Dedifferentiated amniotic fluid mesenchymal stem cell (primary cell): ENCODE results near the gene TRMT112.

Experiments
- DNase-seq: peaks from one replicate; pipeline ENCODE4 v3.0.0-alpha.2; 2016; ENCODE audit errors: extremely low spot score

Gene TRMT112

DNA sequence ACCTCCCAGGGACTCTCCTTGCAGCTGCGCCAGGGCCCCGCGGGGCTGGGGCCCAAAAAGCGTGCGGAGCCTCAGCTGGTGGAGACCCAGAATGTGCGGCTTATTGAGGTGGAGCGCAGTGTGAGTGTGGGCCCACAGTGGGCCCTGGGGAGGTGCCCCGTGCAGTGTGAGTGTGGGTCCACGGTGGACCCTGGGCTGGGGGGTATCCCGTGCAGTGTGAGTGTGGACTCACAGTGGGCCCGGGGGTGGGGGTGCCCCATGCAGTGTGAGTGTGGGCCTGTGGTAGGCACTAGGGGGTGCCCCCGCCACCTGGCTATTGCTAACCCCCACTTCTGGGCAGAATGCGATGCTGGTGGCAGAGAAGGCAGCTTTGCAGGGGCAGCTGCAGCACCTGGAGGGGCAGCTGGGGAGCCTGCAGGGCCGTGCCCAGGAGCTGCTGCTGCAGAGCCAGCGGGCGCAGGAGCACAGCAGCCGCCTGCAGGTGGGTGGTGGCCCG lies 33.8 kb upstream of the TRMT112 start:
- DNase-seq: no peak

DNA sequence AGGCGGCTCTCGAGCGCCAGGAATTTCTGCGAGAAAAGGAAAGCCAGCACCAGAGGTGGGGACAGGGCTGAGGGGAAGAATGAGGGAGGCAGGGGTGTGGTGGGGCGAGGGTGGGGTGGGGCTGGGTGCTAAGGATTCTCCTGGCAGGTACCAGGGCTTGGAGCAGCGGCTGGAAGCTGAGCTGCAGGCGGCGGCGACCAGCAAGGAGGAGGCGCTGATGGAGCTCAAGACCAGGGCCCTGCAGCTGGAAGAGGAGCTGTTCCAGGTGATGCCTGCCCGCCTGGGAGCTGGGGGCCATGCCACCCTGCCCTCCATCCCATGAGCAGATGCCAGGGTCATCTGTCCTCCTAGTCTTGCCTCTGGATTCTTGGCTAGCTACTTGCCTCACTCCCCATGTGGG lies 32.0 kb upstream of the TRMT112 start:
- no peak for DNase-seq

DNA sequence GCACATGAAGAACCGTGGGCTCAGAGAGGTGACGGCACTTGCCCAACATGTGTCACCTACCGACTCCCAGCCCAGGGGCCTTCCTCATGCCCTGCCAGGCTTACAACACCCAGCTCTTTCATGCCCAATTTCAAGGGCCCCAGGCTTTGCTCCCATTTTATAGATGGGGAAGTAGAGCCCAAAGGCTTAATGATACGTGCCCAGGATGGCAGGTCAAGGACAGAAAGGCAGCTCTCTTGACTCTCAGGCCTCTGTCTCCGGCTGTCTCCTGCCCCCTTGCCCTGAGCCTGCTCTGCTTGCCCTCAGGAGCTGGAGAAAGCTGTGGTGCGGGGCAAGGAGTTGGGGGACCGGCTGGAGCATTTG lies 31.6 kb upstream of the TRMT112 start:
- no peak for DNase-seq

DNA sequence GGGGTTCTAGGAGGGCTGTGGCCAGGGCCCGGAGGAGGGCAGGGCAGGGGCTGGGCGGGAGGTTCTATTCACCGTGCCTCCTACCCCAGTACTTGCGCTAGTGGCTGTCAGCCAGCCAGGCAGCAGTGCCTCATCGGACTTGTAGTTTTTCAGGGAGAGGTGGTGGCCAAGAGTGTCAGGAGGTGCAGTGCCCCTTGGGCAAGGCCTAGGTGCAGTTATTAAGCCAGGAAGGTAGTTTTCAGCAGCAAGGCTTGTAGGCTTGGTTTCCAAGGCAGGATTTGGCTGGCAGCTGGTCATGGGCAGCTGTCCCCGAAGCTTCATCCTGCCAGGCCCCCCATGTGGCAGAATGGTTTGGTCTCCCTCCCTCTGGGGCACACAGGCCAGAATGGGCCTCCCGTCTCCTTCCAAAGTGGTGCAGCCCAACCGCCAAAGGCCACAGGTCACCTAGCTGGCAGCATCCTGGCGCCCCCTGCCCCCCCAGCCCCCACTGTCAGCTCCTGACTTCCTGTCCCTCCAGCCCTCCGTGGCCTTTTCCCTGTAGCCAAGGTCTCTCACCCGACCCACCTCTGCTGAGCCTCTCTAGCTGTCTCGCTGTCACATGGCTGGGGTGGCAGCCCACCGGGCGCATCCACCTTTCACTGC lies 31.1 kb upstream of the TRMT112 start:
- no peak for DNase-seq

DNA sequence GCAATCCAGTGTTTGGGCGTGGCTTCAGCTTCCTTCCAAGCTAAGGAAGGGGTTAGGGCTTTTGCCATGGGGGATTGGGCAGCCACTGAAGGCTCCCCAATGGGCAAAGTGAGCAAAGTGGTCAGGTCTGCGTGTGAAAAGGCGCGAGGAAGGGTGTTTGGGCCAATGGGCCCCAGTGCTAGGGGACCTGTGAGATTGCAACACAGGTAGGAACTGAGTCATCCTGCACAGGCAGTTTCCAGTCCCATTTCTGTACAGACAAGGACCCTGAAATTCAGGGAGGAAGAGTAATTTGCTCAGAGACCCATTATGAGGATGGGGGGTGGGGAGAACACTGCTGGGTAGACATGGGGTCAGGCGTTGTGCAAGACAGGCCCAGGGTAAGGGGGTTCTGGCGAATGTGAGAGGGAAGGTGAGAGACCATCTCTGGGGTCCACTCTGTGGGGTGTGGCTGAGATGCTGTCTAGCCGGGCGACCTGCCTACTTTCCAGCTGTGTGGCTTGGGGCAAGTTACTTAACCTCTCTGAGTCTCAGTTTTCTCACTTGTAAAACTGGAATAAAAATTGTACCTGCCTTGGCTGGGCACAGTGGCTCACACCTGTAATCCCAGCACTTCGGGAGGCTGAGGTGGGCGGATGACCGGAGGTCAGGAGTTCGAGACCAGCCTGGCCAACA lies 30.0 kb upstream of the TRMT112 start:
- DNase-seq: no peak

DNA sequence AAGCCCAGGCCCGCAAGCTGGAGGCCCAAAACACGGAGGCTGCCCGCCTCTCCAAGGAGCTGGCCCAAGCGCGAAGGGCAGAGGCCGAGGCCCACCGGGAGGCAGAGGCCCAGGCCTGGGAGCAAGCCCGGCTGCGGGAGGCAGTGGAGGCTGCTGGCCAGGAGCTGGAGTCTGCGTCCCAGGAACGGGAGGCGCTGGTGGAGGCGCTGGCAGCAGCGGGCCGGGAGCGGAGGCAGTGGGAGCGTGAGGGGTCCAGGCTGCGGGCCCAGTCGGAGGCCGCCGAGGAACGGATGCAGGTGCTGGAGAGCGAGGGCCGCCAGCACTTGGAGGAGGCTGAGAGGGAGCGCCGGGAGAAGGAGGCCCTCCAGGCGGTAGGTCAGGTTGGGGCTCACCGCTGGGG lies 27.4 kb upstream of the TRMT112 start:
- DNase-seq: no peak

DNA sequence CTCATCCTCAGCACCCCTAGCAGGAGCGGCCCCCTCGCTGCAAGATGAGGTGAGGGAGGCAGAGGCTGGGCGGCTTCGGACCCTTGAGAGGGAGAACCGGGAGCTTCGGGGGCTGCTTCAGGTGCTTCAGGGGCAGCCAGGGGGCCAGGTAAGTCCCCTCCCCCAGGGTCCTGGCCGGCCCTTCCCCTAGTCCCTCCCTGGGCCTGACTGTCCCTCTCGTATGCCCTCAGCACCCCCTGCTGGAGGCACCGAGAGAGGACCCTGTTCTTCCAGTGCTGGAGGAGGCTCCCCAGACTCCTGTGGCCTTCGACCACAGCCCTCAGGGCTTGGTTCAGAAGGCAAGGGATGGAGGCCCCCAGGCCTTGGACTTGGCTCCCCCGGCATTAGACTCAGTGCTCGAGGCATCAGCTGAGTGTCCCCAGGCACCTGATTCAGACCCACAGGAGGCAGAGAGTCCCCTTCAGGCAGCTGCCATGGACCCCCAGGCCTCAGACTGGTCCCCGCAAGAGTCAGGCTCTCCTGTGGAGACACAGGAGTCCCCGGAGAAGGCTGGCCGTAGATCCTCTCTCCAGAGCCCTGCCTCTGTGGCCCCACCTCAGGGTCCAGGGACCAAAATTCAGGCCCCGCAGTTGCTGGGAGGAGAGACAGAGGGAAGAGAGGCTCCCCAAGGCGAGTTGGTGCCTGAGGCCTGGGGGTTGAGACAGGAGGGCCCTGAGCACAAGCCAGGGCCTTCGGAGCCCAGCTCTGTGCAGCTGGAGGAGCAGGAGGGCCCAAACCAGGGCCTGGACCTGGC lies 26.6 kb upstream of the TRMT112 start:
- no peak for DNase-seq

DNA sequence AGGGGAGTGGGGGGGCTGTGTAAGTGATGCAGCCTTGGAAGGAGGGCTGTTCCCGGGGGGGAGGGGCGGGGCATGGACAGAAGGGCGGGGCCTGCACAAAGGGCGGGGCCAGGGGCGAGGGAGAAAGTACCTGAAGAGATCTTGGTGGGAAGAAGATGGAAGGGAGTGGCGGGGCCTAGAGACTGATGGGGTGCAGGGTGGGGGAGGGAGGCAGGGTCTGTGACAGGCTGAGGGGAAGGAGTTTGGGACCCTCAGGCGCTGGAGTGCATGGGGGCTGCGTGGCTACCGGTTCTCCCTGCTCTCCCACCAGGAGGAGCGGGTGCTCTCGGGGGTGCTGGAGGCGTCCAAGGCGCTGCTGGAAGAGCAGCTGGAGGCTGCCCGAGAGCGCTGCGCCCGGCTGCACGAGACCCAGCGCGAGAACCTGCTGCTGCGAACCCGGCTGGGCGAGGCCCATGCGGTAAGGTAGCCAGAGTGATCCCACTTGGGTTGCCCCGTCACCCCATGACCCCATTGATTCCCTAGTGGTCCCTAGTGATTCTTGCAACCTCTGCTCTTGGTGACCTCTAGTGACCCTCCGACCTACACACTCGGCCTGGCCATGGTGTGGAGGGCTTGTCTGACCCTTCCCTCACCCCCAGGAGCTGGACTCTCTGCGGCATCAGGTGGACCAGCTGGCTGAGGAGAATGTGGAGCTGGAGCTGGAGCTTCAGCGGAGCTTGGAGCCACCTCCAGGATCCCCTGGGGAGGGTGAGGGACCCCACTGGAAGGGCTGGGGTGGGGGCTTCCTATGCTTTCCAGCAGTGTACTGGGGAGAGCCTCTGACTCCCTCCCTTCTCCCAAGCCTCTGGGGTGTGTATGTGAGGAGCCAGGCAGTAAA lies 25.7 kb upstream of the TRMT112 start:
- DNase-seq: no peak

DNA sequence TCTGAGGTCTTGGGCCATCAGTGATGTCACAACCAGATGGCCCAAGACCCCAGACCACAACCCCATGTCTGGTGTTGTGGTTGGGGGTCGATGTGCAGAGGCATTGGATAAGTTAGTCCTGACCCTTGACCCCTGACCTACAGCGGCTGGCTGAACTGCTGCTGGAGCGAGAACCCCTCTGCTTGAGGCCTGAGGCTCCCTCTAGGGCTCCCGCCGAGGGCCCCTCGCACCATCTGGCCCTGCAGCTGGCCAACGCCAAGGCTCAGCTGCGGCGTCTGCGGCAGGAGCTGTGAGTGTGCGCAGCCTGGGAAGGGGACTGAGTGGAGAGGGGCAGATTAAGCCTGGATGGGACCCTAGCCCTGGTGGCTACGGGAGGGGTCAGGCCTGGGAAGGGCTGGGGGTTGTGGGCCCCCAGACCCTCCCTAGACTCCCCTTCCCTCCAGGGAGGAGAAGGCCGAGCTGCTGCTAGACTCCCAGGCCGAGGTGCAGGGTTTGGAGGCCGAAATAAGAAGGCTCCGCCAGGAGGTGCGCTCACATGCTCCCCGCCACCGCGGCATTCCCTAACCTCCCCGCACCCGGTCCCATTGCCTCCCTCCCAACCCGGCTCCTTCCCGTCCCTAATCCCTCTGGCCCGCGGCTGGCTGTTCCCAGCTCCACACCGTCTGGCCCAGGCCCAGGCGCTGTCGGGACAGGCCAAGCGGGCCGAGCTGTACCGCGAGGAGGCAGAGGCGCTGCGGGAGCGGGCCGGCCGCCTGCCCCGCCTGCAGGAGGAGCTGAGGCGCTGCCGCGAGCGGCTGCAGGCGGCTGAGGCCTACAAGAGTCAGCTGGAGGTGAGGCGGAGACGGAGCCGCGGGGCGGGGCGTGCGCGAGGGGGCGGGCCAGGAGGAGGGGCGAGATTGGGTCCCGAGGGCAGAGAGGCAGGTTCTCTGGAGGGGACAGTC lies 24.8 kb upstream of the TRMT112 start:
- DNase-seq: peak; percentile 72

DNA sequence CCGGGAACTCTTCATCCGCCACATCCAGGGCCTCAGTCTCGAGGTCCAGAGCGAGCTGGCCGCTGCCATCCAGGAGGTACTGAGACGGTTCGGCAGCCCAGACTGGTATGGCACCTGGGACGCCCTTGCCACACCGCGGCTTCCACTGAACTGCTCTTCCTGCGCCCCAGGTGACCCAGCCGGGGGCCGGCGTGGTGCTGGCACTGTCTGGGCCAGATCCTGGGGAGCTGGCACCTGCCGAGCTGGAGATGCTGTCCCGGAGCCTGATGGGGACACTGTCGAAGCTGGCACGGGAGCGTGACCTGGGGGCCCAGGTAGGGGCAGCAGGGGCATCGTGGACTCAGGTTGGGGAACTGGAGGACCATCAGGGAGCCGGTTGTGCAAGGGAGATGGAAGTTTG lies 24.1 kb upstream of the TRMT112 start:
- no peak for DNase-seq

DNA sequence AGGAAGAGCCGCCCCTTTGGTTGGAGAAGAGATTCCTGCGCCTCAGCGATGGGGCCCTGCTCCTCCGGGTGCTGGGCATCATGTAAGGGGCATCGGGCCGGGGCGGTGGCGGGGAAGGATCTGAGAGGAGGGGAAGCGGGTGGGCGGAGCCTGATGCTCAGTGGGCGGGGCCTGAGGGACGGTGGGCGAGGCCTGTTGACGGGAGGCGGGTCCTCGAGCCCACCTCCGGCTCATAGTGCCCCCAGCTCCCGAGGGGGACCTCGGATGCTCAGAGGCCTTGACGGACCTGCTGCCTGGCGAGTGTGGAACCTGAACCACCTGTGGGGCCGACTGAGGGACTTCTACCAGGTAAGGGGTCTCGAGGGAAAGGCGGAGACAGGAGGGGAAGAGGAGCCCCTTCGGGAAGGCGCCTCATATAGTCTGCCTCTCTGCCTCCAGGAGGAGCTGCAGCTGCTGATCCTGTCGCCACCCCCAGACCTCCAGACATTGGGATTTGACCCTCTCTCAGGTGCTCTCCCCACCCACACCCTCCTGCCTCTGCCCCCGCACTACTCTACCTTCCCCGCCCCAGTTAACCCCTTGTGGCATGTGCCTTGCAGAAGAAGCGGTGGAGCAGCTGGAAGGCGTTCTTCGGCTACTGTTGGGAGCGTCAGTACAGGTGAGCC lies 23.4 kb upstream of the TRMT112 start:
- no peak for DNase-seq

DNA sequence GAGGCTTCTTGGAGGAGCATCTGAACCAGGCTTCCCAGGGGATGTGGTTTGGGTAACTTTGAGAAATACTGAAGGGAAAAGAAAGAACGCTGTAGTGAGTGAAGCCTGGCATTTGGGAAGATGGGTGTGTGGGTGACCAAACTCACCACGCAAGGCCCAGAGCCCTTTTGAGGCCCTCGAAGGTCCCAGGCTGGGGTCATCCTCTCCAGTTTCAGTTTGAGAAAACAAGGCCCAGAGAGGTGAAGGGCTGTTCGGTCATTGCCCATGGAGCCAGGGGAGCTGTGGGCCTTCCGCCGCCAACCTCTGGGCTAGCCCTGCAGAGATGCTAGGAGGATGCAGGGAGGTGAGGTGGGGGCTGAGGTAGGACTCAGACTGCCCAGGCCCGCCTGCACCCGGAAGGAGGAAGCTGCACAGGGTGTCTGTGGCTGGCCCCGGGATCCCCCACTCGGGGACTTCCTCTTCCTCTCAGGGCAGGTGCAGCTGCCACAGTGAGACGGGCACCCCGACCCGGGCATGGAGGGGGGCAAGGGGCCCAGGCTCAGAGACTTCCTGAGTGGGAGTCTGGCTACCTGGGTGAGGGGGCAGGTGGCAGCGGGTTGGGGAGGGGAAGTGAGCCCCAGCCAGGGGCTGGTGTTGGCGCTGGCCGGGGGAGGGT lies 22.5 kb upstream of the TRMT112 start, which contains the start of gene CCDC88B:
TSS of gene CCDC88B (plus strand) at position 451 of the 655 bp plus-strand sequence. CDS start at position 514, 63 bp downstream.
- DNase-seq: no peak

DNA sequence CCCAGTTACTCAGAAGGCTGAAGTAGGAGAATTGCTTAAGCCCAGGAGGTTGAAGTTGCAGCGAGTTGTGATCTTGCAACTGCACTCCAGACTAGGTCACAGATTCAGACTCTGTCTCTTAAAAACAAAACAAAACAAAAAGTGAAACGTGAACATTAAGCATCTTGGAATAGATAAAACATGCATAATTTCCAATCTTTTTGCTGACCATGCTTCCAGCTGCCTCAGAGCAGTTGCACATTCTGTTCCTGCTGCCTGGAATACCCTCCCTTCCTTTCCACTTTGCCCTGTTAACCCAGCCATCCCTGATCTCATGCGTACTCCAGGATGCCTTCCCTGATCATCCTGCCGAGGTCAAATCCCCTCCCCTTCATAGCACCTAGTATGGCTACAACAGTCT lies 21.9 kb upstream of the TRMT112 start:
- no peak for DNase-seq

DNA sequence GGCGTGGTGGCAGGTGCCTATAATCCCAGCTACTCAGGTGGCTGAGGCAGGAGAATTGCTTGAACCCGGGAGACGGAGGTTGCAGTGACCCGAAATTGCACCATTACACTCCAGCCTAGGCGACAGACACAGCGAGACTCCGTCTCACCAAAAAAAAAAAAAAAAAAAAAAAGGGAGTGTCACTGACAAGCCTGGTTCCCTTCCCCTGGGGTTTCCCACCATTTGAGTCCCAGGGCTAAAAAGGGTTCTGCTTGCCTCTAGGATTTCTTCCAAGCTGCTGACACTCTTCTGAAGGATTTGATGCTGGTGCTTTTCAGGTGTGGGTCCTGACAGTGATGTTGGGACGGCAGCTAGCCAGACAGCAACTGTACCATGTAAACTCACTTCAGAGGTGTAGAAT lies 21.4 kb upstream of the TRMT112 start:
- DNase-seq: no peak

DNA sequence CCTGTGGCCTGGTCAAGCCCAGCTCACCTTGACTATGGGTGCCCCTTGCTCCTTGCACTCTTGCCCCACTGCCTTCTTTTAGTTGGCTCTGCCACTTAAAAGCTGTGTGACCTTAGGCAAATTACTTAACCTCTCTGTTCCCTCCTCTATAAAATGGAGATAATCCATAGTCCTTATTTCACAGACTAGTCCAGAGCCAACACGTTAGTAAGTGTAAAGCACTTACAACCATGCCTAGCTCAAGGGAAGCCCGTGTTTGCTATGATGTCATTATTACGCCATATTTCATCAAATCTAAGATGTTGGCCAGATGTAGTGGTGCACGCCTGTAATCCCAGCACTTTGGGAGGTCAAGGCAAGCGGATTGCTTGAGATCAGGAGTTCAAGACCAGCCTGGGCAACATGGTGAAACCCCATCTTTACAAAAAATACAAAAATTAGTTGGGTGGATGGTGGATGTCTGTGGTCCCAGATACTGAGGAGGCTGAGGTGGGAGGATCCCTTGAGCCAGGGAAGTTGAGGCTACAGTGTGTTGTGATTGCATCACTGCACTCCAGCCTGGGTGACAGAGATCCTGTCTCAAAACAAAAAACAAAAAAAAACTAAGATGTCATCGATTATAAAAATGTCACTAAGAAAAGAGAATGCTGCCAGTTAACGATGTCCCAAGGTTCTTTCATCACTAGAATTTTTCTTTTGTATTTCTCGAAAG lies 20.3 kb upstream of the TRMT112 start:
- DNase-seq: no peak

DNA sequence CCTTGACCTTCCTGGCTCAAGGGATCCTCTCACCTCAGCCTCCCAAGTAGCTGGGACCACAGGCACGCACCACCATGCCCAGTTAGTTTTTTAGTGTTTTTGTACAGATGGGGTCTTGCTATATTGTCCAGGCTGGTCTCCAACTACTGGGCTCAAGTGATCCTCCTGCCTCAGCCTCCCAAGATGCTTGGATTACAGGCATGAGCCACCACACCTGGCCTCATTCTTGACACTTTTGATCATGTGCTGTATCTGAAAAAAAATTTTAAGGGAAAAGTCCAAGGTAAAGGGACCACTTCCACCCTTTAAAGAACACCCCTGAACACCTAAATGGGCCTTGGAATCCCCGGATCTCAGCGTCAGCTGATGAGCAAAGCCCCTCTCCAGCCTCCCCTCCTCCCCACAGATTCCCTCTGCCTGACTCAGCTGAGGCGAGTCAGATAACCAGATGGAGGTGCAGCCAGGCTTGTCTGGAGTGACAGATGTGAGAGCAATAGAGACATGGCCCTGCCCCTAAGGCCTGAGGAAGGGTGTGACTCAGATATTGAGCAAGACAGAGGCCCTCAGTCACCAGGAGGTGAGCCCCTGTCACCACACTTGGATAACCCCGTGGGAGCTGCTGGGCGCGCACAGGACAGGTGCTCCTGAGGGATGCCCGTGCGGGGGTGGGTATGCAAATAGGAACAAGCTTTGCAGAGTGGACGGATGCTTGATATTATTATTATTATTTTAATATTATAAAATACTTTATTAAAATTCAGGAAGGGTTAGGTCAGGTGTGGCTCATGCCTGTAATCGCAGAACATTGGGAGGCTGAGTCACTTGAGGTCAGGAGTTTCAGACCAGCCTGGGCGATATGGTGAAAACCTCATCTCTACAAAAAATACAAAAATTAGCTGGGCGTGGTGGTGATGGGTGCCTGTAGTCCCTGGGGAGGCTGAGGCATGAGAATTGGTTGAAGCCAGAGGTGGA lies 17.7 kb upstream of the TRMT112 start:
- peak; percentile 57 for DNase-seq

DNA sequence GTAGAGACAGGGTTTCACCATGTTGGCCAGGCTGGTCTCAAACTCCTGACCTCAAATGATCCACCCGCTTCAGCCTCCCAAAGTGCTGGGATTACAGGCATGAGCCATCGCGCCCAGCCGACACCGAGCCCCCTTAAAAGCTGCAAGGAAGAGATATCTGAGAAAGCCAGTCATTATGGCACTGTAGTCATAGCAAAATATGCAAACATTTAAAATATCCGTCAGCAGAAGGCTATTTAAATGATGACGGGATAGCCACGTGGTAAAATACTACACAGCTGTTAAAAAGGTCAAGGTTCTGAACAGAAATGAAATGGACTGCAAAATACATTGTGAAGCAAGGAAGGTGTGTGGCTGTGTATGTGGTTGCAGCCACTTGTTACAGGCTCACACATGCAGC lies 16.2 kb upstream of the TRMT112 start:
- DNase-seq: no peak
